HG03135 (cell line): ENCODE results near the gene FBP1.
"Not testable (repeated sequence)": the region's sequence is repeated elsewhere in the genome, so short reads cannot be mapped to it uniquely, and the experiment has no call there.

Experiments
- ATAC-seq: cut with Tn5 transposase; IDR thresholded peaks from one replicate; pipeline ENCODE4 v1.9.1; 2021; ENCODE audit warnings: mild to moderate bottlenecking, moderate library complexity; ENCODE audit not compliant: unreplicated experiment

The FBP1 gene

GRCh38 chr9:94623253-94623652 is 16.1 kb downstream of the FBP1 start:
- no peak for ATAC-seq

- ATAC-seq: no peak
These were observed 17.1 kb downstream of the FBP1 start for GRCh38 chr9:94622087-94622800.

DNA sequence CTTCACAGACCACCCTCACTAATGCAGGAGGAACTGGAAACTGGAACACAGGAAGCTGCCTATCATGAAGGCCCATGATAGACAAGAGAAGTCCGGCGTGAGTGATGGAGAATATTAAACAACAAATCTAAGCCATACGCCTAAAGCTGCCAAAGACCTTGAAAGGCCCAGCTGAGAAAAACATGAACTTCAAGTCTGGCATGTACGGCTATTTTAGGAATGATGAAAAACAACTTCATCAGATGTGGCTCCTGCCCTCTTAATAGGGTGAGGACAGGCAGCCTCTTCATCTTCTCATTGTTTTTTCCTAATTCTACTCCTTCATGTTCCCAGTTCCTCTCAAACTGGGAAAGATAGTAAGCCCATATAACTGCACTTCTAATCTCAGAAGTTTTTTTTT is 20.3 kb downstream of the FBP1 start:
- ATAC-seq: no peak

GRCh38 chr9:94613003-94613402 is 26.3 kb downstream of the FBP1 start:
- no peak for ATAC-seq

GRCh38 chr9:94612071-94612470 is 27.2 kb downstream of the FBP1 start:
- no peak for ATAC-seq

DNA sequence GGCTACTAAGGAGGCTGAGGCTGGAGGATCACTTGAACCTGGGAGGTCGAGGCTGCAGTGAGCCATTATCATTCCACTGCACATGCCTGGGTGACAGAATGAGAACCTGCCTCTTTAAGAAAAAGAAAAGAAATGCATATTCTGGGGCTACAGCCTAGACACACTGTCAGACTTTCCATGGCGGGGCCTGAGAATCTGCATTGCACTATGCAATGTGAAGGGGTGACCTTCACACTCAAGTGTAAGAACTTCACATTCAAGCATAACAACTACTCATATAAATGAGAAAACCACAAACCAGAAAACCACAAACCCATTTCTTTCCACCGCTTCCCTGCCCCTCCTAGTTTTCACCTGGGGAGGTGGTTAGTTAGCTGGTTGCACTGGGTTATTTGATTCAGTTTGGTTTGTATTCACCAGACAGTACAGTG is 27.7 kb downstream of the FBP1 start:
- no peak for ATAC-seq

DNA sequence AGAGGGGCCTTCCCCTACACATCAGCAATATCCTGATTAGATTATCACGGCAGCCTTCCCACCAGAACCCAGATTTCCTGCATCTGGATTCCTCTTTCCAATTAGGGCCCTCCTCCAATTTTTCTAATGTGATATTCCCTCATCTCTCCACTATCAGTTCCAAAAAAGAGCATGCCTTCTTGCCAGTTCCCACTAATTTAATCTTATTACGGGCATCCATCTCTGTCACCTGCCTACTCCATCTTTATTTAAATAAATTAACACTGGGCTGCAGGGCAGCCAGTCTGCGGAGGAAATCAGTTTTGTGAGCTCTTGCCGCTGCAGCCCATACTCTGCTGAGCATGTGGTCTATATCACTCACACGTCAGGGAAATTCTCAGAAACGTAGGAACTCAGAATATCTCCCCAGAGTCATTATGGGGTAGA is 29.1 kb downstream of the FBP1 start:
- ATAC-seq: no peak

- ATAC-seq: no peak
These were observed 32.0 kb downstream of the FBP1 start for GRCh38 chr9:94607423-94607691.

GRCh38 chr9:94606646-94607422 is 32.5 kb downstream of the FBP1 start:
- ATAC-seq: no peak

DNA sequence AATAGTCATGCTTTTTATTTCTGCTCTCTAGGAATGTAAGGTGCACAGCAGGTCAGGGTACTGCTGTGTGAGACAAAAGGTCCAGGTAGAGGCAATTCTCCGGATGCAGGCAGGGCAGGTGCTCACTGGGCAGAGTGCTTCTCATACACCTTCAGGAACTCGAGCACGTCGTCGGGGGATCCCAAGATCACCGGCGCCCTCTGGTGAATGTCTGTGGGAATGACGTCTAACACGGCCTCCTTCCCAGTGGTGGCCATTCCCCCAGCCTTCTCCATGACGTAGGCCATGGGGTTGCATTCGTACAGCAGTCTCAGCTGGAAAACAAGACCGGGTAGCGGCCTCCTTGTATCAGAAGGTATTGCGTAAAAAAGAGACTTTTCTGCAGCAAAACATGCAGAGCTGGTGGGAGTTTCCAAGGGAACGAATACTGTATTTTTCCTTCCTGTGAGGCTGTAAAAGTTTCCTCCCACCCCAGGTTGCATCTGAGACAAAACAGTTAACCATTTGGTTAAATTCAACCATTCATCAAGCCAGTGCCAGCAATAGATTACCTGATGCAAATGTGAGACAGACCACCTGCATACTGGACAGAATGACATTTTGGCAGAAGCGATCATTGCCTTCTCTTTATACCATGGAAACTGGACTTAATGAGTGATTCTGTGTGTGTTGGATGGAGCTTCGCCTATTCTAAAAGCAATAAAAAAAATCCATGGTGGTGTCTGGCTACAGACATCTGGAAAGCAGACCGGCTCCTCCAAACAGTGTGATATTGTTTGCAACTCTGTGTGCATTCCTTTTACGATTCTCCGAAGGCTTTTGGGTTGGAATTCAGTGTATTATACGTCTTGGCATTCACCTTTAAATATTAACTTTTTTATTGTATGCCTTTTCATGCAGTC is 35.8 kb downstream of the FBP1 start:
- ATAC-seq: no peak

- no peak for ATAC-seq
These were observed 36.7 kb downstream of the FBP1 start for GRCh38 chr9:94602666-94603065.

- ATAC-seq: no peak
These were observed 38.6 kb downstream of the FBP1 start for GRCh38 chr9:94600715-94601114.

- no peak for ATAC-seq
These were observed 39.1 kb downstream of the FBP1 start for GRCh38 chr9:94600258-94600657.

DNA sequence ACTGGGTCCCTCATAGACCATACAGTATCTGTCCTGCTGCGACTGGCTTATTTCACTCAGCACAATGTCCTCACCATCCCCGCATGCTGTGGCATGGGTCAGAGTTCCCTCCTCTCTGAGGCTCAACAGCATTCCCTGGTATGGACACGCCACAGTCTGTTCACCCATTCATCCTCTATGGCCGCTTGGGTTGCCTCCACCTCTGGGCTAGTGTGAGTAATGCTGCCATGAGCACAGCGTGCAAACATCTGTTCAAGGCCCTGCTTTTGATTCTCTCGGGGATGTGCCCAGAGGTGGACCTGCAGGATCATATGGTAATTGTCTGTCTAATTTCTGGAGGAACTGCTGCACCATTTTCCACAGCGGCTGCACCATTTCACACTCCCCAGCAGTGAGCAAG is 40.2 kb downstream of the FBP1 start:
- no peak for ATAC-seq

DNA sequence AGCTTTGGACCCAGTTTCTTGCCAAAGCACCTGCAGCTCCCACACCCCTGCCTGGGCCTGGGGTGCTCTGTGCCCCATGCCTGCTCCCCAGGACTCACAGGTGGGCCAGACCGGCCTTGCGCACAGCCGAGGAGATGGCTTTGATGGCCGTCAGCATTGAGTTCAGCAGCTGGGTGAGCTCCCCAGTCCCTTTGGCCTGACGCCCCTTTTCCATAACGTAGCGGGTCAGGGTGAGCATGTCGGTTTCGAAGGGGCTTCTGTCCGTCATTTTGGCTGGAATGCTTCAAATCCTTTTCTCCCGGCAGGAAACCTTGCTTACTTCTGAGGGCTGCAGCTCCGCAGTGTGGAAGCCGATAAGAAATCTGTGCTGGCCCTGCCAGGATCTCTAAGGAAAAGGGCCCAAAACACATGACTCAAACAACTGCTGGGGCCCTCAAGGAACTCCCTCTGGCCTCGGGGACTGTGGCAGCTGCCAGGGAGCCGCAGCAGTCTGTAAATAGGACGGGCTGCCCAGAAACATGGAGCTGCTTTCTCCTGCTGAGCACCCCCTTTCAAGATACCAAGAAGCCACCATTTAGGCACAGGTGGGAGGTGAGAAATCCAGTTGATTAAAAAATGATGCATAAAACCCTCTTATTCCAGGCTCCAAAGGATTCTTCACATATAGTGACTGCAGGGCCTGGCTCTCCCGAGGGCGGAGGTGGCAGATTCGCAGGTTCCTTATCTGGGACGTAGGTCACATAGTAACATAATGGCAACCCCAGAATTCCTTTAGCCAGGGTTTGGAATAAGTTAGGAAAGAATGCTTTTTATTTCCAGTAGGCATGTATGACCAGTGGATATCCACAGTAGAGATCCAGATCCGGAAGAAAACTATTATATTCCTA is 45.6 kb downstream of the FBP1 start, which contains the start of gene FBP2:
FBP2 (minus strand) TSS at position 366 of the 887 bp plus-strand sequence; CDS start at position 268, 98 bp downstream.
- no peak for ATAC-seq

DNA sequence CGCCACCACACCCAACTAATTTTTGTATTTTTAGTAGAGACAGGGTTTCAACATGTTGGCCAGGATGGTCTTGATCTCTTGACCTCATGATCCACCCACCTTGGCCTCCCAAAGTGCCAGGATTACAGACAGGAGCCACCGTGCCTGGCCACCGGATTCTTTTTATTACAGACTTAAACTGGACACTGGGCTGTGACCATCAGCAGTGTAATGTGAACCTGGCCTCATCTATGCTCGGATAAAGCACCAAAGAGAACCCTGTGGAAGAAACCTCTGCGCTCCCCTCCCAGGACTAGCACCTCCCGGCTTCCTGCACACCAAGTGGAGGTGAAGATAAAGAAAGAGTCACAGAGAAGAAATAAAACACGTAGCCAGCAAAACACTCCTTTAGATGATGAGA is 46.6 kb downstream of the FBP1 start:
- not testable (repeated sequence) for ATAC-seq

- ATAC-seq: no peak
These were observed 47.4 kb downstream of the FBP1 start for GRCh38 chr9:94591876-94592275.

- ATAC-seq: not testable (repeated sequence)
These were observed 48.2 kb downstream of the FBP1 start for GRCh38 chr9:94591046-94591545.

DNA sequence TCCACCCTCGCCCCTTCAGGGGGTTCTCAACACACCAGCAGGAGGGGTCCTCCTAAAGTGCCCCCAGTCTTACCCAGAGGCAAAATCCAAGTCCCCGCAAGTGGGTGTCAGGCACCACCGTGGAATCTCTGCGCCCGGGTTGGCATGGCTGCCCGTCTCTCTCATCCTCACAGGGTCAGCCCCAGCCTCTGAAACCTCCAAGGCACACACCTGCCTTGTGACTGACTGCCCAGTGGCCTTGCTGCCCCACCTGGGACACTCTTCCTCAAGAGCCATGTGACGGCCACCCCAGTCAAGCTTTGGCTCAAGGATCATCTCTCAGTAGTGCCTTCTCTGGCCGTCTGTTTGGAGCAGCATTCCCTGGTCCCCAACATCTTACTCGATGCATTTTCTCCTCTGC is 50.6 kb downstream of the FBP1 start:
- no peak for ATAC-seq

DNA sequence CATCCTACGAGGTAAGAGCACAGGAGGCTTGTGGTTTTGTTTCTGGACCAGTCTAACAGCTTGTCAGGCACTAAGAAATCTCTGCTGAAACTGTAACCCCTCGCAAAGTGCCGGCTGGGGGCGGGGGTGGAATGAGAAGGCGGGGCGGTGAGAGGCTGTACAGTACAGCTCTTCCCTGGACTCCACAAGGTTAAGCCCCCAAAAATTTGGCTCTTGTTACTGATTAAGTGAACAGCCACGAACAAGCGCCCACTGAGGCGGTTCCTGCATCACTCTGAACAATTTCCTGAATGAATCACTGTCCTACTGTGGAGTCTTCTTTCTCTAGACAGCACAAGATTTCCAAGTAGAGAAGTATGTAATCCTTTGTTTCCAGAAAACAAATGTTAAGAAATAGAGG is 52.5 kb downstream of the FBP1 start:
- no peak for ATAC-seq
